GM13977 (cell line): Measurements from ENCODE around the gene MRPL53.

Experiments
- DNase-seq: peaks from one replicate; pipeline ENCODE4 v3.0.0; 2012; ENCODE audit warnings: low spot score
- CTCF ChIP-seq: IDR thresholded peaks from 2 replicates; pipeline ENCODE4 v1.5.1; 2012; ENCODE audit warnings: mild to moderate bottlenecking, control low read depth; ENCODE audit not compliant: insufficient read depth; ENCODE audit errors: extremely low read depth, missing control alignments
- in situ Hi-C: fragments of 300-500 bp; cut with MboI; formaldehyde crosslinking; loops from one replicate; pipeline ENCODE4 v1.12.0; 2022; ENCODE audit warnings: low sequenced_read_pairs, low pct_unique_long_range_greater_than_20kb, mixed read lengths, inconsistent platforms; ENCODE audit not compliant: unreplicated experiment

Gene MRPL53

DNA sequence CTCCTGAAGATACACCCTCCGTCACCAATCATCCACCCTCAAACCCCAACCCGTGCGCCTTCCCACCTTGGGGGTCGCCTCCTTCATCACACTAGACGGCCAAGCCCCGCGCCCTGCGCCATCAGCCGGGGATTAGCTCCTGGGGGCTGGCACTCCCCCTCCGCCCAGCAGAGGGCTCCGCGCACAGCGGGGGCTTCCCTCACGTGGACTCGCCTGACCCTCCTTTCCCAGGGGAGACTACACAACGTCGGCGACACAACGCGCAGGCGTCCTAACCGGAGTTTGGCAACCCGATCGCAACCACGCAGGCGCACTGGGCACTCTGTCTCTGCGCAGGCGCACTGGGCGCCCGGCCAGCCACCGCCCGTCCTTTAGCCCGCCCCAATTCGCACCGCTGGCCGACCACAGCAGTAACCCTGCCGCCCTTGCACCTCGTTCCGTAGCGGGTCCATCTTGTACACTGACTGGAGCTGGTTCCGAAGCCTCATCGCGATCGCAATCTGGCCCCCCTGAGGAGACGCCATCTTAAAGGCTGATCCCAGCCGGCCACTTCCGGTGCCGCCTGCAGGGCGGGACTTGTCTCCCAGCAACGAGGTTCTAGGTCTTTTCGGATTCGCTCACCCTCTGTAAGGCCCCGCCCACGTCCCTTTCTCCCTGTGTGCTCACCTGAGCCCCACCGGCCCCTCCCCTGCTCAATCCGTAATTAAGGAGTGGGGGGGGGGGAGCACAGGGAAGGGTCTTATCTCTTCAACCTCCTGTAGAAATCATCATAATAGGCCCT lies 34.9 kb upstream of the MRPL53 start, which contains the start of gene PCGF1:
TSS of gene PCGF1 (minus strand) at position 551 of the 781 bp plus-strand sequence. CDS start at position 524, 27 bp downstream.
- peak; percentile 68 for TF ChIP-seq CTCF
- peak; percentile 97 for DNase-seq
- in situ Hi-C loops = no loop called here

DNA sequence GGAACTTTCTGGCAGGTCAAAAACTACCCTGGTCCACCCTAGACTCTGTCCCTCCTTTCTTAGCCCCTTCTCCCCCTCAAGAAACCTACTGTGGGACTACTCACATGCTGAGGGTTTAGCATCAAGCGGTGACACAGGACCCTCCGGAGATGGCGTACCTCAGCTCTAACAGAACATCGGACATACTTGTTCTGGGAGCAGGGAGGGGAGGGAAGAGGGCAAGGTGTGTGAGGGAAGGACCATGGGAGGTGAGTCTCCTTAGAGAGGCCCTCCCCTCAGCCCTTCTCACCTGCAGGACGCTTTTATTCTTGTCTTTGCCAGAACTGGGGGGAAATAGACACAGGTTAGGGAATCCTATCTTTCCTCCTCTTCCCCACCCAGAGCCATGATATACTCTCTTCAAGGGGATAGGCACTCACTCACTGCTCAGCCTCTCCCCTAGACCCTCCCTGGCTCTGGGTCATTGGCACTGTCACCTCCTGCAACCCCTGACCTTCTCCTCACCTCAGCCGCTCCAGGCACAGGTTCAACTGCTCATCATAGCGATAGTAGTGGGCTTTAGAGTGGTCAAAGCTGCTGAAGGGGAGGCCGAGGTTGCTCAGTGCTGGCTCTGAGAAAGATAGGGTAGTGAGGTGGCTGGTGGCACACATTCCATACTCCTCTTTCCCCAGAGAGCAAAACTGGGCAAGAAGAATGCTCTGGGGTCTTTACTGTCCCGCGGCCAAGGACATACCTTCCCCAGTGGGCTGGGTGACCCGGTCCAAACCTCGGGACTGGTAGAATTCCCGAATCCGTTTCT lies 33.2 kb upstream of the MRPL53 start:
- TF ChIP-seq CTCF = no peak
- no peak for DNase-seq
- in situ Hi-C loops = no loop called here

DNA sequence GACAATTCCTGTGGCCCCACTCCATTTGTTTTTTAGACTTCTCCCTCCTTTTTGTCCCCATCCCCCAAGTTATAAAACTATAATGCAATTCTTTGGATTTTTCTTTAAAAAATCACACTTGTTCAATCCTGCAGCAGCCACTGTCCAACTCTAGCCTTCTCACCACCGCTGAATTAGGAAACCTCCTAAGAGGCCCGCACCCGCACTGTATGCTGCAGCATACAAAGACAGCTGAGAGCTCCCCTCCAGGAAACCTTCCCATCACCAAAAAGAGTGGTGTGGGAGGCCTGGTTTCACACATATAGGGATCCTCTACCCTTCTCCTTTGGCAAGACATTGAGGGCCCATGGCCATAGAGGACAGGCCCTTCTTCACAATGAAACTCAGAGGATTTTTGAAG lies 32.1 kb upstream of the MRPL53 start:
- TF ChIP-seq CTCF = no peak
- DNase-seq = no peak
- in situ Hi-C loops = no loop called here

GRCh38 chr2:74503506-74504475 lies 31.3 kb upstream of the MRPL53 start:
- no peak for DNase-seq
- in situ Hi-C loops = no loop called here
- no peak for TF ChIP-seq CTCF

- peak; percentile 54 for TF ChIP-seq CTCF
- peak; percentile 86 for DNase-seq
- in situ Hi-C loops = no loop called here
Measured at GRCh38 chr2:74502720-74503505, 30.4 kb upstream of the MRPL53 start.
